Right lobe of liver (tissue), 4 donors: ENCODE measurements around the gene SH3RF1.

Experiments used
- POLR2A ChIP-seq: fragments of 450-650 bp; IDR thresholded peaks from one replicate; pipeline ENCODE4 v1.6.1; 2017; ENCODE audit warnings: antibody characterized with exemption, mild to moderate bottlenecking
- TF ChIP-seq, protein P1 (sequence below), 4 donors: fragments of 200-600 bp in 3 of 4; fragments of 450-650 bp in 1 of 4; IDR thresholded peaks; one replicate each; pipeline versions ENCODE4 v1.5.1 to v1.8.0; 2016 to 2022; ENCODE audit warnings: antibody characterized with exemption in 4 of 4, mild to moderate bottlenecking in 2 of 4
- donor health status: DM: no; HTN: no; CAD: no.
- donor health status: DM: no; HTN: no; CAD: no.
- donor health status: DM: no; HTN: yes; CAD: no.

DNA sequence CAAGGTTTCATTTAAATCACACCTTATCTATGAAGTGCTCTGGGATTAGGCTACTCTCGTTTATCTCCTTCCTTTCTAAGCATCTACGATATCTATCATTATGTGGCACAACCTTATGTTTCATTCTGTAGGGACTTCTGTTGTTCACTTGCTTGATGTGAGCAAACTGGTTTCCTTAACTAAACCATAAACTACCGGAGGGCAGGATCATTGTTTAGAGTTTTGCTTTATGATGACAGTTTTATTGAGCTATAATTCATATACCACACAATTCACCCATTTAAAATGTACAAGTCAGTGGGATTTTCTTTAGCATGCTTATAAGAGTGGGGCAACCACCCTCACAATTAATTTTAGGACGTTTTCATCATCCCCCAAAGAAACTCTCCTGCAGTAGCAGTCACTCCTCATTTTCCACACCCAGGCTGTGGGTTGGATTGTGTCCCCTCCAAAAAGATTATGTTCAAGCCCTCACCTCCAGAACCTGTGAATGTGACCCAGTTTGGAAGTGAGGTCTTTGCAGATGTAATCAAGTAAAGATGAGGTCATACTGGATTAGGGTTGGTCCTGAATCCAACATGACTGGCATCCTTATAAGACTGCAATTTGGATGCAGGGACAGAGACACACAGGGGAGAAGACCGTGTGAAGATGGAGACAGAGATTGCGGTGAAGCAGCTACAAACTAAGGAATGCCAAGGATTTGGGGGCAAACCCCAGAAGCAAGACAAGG, 42.1 kb upstream of the SH3RF1 start:
- TF ChIP-seq, protein P1, sequence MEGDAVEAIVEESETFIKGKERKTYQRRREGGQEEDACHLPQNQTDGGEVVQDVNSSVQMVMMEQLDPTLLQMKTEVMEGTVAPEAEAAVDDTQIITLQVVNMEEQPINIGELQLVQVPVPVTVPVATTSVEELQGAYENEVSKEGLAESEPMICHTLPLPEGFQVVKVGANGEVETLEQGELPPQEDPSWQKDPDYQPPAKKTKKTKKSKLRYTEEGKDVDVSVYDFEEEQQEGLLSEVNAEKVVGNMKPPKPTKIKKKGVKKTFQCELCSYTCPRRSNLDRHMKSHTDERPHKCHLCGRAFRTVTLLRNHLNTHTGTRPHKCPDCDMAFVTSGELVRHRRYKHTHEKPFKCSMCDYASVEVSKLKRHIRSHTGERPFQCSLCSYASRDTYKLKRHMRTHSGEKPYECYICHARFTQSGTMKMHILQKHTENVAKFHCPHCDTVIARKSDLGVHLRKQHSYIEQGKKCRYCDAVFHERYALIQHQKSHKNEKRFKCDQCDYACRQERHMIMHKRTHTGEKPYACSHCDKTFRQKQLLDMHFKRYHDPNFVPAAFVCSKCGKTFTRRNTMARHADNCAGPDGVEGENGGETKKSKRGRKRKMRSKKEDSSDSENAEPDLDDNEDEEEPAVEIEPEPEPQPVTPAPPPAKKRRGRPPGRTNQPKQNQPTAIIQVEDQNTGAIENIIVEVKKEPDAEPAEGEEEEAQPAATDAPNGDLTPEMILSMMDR (IDR thresholded peaks at IDR 0.05) = no peak
- no peak for TF ChIP-seq POLR2A
